Measurements from ENCODE around the gene COL6A2.

The COL6A2 gene

DNA sequence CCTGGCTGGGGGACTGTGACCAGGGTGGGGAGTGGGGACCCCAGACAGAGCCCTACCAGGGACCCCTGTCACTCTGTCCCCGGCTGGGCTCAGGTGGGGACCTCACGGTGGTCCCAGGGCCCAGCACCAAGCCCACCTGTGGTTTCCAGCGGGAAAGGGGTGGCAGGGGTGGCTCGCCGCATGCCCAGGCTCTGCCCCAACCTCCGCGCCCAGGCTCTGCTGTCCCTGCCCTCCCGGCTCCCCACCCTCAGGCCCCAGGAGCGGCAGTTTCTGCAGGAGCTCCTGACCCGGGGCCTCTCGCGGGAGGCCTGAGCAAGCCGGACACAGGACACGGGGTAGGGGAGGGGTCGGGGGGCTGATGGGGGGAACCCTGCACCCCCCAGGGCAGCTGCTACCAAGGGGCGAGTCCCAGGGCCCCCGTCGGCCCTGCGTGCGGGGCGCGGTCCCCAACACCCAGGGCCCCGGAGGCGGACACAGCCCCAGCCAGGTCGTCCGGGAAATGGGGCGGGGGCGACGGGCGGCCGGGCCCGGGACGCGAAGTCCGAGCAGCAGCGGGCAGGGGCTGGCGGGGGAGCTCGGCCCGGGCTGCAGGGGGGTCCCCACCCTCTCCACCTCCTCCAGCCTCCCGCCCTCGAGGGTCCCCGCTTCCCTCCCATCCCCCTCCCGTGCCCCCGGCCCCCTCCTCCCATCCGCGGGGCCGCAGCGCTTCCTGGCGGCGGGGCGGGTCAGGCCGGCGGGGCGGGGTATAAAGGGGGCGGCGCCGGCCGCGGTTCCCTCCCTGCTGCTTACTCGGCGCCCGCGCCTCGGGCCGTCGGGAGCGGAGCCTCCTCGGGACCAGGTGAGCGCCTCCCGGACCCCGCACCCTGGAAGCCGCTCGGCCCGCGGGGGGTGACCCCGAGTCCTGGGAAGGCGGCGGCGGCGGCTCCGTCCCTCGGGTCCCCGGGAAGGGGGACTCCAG, at the start of gene COL6A2:
COL6A2 (plus strand) TSS at position 777 of the 958 bp plus-strand sequence.
- H3K9me3 ChIP-seq (ENCODE audit: control insufficient read depth in 5 of 5, low read length in 5 of 5), result peaks cover 0 to 8% (median 5%) of the 10 kb centered on the region in 5 donors
- peaks cover 0 to 26% (median 0%) of the 10 kb centered on the region in 5 donors for H3K27me3 ChIP-seq (ENCODE audit: control insufficient read depth in 5 of 5, insufficient read depth in 4 of 5, low read length in 5 of 5)
- peaks cover 1 to 46% (median 29%) of the 10 kb centered on the region in 5 donors for H3K4me1 ChIP-seq (ENCODE audit: control insufficient read depth in 5 of 5, insufficient read depth in 5 of 5, low read length in 5 of 5)
- peak within 1 kb of the TSS in 4 of 5 donors; percentile 56 to 78 (median 63) for H3K9ac ChIP-seq (ENCODE audit: low read length in 5 of 5)
- H3K36me3 ChIP-seq (ENCODE audit: control insufficient read depth in 5 of 5, insufficient read depth in 5 of 5, low read length in 5 of 5), result no peaks in the 10 kb centered on the region
- peak within 1 kb of the TSS; percentile 37 for H3K27ac ChIP-seq (ENCODE audit: low read depth, low read length)
- peak within 1 kb of the TSS; percentile 50 to 70 (median 61) for H3K4me3 ChIP-seq (ENCODE audit: low read depth in 1 of 5, low read length in 5 of 5)

DNA sequence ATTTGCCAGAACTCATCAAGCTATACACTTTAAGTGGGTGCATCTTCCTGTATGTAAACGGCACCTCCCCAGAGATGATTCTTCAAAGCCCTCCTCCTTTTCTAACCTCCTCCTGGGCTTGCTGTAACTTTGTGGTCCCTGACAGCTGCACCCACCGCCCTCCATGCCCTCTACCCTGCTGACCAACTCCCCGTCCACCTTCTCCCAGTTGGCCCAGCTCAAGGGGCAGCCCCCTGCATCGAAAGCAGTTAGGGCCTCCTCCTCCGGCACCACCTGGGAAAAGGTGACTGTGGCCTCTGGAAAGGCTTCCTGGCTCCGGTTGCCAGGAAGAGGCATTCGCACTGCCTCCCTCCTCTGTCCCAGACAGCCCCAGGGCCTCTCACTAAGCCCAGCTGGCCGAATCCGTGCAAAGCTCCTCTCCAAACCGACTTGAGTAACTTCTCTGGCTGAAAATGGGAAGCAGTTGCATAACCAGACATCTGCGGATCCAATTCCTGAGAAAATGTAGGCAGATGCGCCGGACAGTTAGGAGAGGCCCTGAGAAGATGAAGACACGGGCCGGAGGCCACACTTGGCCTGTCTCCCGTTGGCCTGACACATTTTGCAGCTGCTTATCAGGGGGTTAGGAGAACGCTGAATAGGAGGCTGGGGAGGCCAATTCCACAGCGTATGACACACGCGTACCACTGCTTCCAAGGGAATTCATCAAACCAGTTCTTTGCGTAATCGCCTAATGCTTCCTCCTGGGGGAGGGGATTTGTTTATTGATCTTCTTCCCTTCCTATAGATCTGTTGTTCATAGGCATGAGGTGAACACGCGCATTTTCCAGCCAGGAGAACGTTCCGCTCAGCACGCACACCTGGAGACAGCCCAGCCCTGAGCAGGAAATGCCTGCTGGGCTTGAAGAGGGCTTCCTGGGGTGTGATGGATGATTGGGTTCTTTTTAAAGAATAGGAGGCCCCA, 48.7 kb upstream of the COL6A2 start:
- no peaks in the 10 kb centered on the region for H3K27me3 ChIP-seq (ENCODE audit: control insufficient read depth in 5 of 5, insufficient read depth in 4 of 5, low read length in 5 of 5)
- H3K27ac ChIP-seq (ENCODE audit: low read depth, low read length), result peak overlapping the region; percentile 70
- no peaks in the 10 kb centered on the region for H3K36me3 ChIP-seq (ENCODE audit: control insufficient read depth in 5 of 5, insufficient read depth in 5 of 5, low read length in 5 of 5)
- H3K9ac ChIP-seq (ENCODE audit: low read length in 5 of 5), result no peak overlapping the region
- H3K4me1 ChIP-seq (ENCODE audit: control insufficient read depth in 5 of 5, insufficient read depth in 5 of 5, low read length in 5 of 5), result peaks cover 8 to 26% (median 20%) of the 10 kb centered on the region in 5 donors
- no peak overlapping the region for H3K4me3 ChIP-seq (ENCODE audit: low read depth in 1 of 5, low read length in 5 of 5)
- H3K9me3 ChIP-seq (ENCODE audit: control insufficient read depth in 5 of 5, low read length in 5 of 5), result no peaks in the 10 kb centered on the region

DNA sequence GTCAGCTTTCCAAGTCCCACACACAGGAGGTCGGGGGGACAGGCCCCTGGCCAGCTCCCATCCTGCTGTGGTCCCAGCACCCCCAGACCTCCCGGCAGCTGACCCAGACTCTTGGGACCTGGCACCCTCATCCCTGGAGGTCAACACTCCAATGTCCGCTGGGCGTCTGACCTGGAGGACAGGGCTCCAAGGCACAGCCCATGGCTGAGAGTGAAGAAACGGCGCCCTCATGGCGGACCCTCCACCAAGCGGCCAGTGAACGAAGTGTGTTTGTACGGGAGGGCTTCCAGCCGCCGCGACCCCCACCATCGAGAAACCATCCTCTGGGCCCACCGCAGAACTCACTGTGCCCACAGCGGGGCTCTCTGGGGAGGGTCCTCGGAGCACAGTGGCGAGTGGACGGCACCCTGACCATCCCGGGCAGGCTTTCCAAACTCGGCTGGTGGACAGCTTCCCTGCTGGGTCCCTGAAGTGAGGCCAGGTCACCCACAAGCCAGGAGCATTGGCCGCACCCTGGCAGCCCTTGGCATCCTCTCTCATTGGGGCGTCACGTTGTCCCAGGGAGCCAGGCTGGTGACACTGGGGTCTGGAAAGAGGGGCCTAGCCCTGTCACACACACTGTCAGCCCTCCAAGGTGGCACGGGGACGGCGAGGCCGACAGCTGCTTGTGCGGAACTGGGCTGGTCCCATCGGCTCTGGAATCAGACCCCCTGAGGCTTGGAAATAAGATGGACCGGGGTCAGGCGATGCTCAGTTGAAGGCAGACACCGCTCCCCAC, 47.8 kb upstream of the COL6A2 start:
- H3K27ac ChIP-seq (ENCODE audit: low read depth, low read length), result peak overlapping the region; percentile 70
- H3K36me3 ChIP-seq (ENCODE audit: control insufficient read depth in 5 of 5, insufficient read depth in 5 of 5, low read length in 5 of 5), result no peaks in the 10 kb centered on the region
- peaks cover 8 to 32% (median 25%) of the 10 kb centered on the region in 5 donors for H3K4me1 ChIP-seq (ENCODE audit: control insufficient read depth in 5 of 5, insufficient read depth in 5 of 5, low read length in 5 of 5)
- no peaks in the 10 kb centered on the region for H3K9me3 ChIP-seq (ENCODE audit: control insufficient read depth in 5 of 5, low read length in 5 of 5)
- H3K4me3 ChIP-seq (ENCODE audit: low read depth in 1 of 5, low read length in 5 of 5), result no peak overlapping the region
- no peaks in the 10 kb centered on the region for H3K27me3 ChIP-seq (ENCODE audit: control insufficient read depth in 5 of 5, insufficient read depth in 4 of 5, low read length in 5 of 5)
- no peak overlapping the region for H3K9ac ChIP-seq (ENCODE audit: low read length in 5 of 5)

DNA sequence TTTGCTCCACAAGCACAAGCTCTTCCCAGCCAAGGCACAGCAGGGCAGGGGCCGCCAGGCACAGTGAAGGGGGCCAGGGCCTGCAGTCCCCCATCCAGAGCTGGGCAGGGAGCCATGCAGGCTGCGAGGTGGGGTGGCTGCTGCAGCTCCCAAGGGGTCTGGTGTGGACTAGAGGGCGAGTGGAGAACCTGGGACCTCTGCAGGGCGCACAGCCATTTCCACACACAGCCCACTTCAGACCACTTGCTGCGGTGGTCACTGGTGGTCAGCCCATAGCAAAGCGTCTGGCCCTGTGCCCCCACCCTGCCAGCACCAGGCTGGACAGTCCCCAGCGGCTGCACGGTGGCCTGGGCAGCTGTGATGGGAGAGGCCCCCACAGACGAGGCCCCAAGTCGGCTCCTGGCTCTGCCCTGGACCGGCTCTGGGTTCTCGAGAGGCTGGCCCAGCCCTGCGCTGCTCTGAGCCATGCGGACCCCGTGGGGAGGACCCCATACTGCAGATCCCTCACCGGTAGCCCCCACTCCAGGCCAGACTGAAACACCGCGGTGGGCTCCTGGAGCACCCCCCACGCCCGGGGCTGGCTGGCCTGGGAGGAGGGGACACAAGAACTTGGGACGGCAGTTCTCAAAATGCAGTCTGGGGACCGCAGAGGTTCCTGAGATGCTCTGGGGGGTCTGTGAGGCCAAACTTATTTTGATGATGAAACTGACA, 47.1 kb upstream of the COL6A2 start:
- Histone ChIP-seq H3K36me3 (ENCODE audit: control insufficient read depth in 5 of 5, insufficient read depth in 5 of 5, low read length in 5 of 5) (no peaks in the 10 kb centered on the region), H3K4me3 (ENCODE audit: low read depth in 1 of 5, low read length in 5 of 5) (no peak overlapping the region), H3K27ac (ENCODE audit: low read depth, low read length) (no peak overlapping the region), H3K4me1 (ENCODE audit: control insufficient read depth in 5 of 5, insufficient read depth in 5 of 5, low read length in 5 of 5) (peaks cover 8 to 40% (median 32%) of the 10 kb centered on the region in 5 donors), H3K9me3 (ENCODE audit: control insufficient read depth in 5 of 5, low read length in 5 of 5) (no peaks in the 10 kb centered on the region), H3K9ac (ENCODE audit: low read length in 5 of 5) (no peak overlapping the region), H3K27me3 (ENCODE audit: control insufficient read depth in 5 of 5, insufficient read depth in 4 of 5, low read length in 5 of 5) (peaks cover 0 to 2% (median 0%) of the 10 kb centered on the region in 5 donors)

DNA sequence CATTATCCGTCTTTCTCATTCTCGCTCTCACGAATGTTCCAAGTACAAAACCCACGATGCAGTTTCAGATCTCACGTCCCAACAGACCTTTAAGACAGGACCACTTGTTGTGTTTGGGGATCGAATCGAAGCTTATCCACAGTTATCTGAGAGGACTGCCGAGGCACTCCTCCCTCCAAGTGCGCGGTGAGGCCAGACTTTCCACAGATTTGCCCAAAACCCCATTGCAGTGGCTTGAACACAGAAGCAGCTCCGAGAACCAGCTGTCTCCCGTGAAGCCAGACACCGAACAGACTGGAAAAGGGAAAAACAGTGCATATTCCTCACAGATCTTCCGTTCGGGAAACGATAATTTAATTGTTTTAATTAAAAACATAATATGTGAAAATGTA, 46.5 kb upstream of the COL6A2 start:
- Histone ChIP-seq H3K9me3 (ENCODE audit: control insufficient read depth in 5 of 5, low read length in 5 of 5) (no peaks in the 10 kb centered on the region), H3K4me3 (ENCODE audit: low read depth in 1 of 5, low read length in 5 of 5) (no peak overlapping the region), H3K9ac (ENCODE audit: low read length in 5 of 5) (no peak overlapping the region), H3K36me3 (ENCODE audit: control insufficient read depth in 5 of 5, insufficient read depth in 5 of 5, low read length in 5 of 5) (no peaks in the 10 kb centered on the region), H3K27me3 (ENCODE audit: control insufficient read depth in 5 of 5, insufficient read depth in 4 of 5, low read length in 5 of 5) (peaks cover 0 to 2% (median 0%) of the 10 kb centered on the region in 5 donors), H3K4me1 (ENCODE audit: control insufficient read depth in 5 of 5, insufficient read depth in 5 of 5, low read length in 5 of 5) (peaks cover 10 to 45% (median 36%) of the 10 kb centered on the region in 5 donors), H3K27ac (ENCODE audit: low read depth, low read length) (no peak overlapping the region)

DNA sequence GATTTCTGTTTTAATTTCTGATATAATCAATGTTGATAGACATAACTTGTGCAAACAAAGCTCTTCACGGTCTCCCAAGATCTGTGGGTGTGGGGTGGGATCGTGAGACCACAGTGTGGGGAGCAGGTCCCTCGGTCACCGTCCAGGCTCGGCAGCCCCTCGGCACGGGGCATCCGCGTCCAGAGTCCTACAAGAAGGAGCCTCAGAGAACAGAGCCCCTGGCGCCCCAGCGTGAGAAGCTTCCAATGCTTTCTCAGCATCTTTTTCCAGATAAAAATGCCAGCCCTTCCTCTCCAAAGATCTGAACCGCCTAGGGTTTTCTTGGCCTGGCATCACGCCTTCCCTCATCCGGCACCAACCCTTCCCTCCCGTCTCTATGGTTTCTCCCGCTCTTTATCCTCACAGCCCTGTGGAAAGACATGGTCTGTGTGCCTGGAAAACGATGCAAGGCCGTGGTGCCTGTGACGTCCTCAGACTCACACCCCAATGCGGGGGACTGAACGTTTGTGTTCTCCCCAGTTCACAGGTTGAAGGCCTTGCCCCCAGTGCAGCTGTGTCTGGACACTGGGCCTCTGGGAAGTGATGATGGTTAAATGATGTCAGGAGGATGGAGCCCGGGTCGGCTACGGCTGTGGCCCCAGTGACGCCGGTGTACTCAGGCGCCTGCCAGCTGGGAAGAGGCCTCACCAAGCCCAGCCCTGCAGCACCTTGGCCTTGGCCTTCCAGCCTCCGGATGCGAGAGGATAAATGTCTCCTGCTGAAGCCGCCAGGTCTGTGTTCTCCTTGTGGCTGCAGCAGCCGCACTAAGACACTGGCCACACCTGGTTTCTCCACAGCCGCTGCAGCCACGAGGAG, 45.9 kb upstream of the COL6A2 start:
- Histone ChIP-seq H3K27me3 (ENCODE audit: control insufficient read depth in 5 of 5, insufficient read depth in 4 of 5, low read length in 5 of 5) (peaks cover 0 to 4% (median 0%) of the 10 kb centered on the region in 5 donors), H3K4me1 (ENCODE audit: control insufficient read depth in 5 of 5, insufficient read depth in 5 of 5, low read length in 5 of 5) (peaks cover 10 to 52% (median 41%) of the 10 kb centered on the region in 5 donors), H3K27ac (ENCODE audit: low read depth, low read length) (no peak overlapping the region), H3K36me3 (ENCODE audit: control insufficient read depth in 5 of 5, insufficient read depth in 5 of 5, low read length in 5 of 5) (no peaks in the 10 kb centered on the region), H3K9ac (ENCODE audit: low read length in 5 of 5) (no peak overlapping the region), H3K9me3 (ENCODE audit: control insufficient read depth in 5 of 5, low read length in 5 of 5) (no peaks in the 10 kb centered on the region), H3K4me3 (ENCODE audit: low read depth in 1 of 5, low read length in 5 of 5) (no peak overlapping the region)

DNA sequence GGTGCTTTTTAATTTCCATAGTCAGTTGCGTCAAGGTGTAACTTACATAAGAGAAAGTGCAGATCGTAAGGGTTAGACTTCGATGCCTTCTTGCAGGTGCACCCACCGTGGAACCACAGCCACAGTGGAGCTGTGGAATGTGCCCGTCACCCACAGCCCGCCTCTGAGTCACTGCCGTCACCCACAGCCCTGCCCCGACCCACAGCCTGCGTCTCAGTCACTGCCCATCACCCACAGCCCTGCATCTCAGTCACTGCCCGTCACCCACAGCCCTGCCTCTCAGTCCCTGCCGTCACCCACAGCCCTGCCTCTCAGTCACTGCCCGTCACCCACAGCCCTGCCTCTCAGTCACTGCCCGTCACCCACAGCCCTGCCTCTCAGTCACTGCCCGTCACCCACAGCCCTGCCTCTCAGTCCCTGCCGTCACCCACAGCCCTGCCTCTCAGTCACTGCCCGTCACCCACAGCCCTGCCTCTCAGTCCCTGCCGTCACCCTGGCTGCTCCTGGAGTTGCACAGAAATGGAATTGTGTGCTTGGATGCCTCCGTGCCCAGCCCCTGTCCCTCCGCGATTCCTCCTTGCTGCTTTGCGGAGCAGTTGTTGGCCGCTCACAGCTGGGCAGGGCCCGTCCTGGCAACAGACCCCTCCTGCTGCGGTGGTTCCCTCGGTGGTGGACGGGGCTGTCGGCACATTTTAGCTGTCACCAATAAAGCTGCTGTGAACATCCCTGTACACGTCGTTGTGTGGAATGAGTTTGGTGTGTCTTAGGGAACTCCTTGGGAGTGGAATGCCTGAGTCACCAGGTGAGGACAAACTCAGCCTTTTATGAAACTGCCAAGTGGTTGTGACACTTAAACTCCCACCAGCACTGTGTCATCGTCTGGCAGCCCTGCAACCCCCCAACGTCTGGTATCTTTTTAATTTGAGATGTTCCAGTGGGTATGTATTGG, 44.9 kb upstream of the COL6A2 start:
- no peaks in the 10 kb centered on the region for H3K9me3 ChIP-seq (ENCODE audit: control insufficient read depth in 5 of 5, low read length in 5 of 5)
- no peaks in the 10 kb centered on the region for H3K36me3 ChIP-seq (ENCODE audit: control insufficient read depth in 5 of 5, insufficient read depth in 5 of 5, low read length in 5 of 5)
- peaks cover 0 to 5% (median 0%) of the 10 kb centered on the region in 5 donors for H3K27me3 ChIP-seq (ENCODE audit: control insufficient read depth in 5 of 5, insufficient read depth in 4 of 5, low read length in 5 of 5)
- peaks cover 10 to 57% (median 44%) of the 10 kb centered on the region in 5 donors for H3K4me1 ChIP-seq (ENCODE audit: control insufficient read depth in 5 of 5, insufficient read depth in 5 of 5, low read length in 5 of 5)
- no peak overlapping the region for H3K9ac ChIP-seq (ENCODE audit: low read length in 5 of 5)
- no peak overlapping the region for H3K4me3 ChIP-seq (ENCODE audit: low read depth in 1 of 5, low read length in 5 of 5)
- no peak overlapping the region for H3K27ac ChIP-seq (ENCODE audit: low read depth, low read length)

DNA sequence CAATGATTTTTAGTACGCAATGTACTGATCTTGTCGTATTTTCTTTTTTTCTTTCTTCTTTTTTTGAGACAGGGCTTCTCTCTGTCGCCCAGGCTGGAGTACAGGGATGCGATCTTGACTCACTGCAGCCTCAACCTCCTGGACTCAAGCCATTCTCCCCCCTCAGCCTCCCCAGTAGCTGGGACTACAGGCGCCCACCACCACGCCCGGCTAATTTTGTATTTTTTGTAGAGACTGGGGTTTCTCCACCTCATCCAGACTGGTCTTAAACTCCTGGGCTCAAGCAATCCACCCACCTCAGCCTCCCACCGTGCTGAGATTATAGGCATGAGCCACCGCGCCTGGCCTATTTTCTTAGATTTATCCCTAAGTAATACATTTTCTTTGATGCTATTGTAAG, 43.9 kb upstream of the COL6A2 start:
- no peak overlapping the region for H3K9ac ChIP-seq (ENCODE audit: low read length in 5 of 5)
- peaks cover 0 to 5% (median 0%) of the 10 kb centered on the region in 5 donors for H3K27me3 ChIP-seq (ENCODE audit: control insufficient read depth in 5 of 5, insufficient read depth in 4 of 5, low read length in 5 of 5)
- no peaks in the 10 kb centered on the region for H3K36me3 ChIP-seq (ENCODE audit: control insufficient read depth in 5 of 5, insufficient read depth in 5 of 5, low read length in 5 of 5)
- H3K4me1 ChIP-seq (ENCODE audit: control insufficient read depth in 5 of 5, insufficient read depth in 5 of 5, low read length in 5 of 5), result peaks cover 7 to 53% (median 40%) of the 10 kb centered on the region in 5 donors
- H3K27ac ChIP-seq (ENCODE audit: low read depth, low read length), result no peak overlapping the region
- no peak overlapping the region for H3K4me3 ChIP-seq (ENCODE audit: low read depth in 1 of 5, low read length in 5 of 5)
- no peaks in the 10 kb centered on the region for H3K9me3 ChIP-seq (ENCODE audit: control insufficient read depth in 5 of 5, low read length in 5 of 5)
